Lower leg skin (tissue), 4 donors: ENCODE measurements around the gene STOML1. TPM values are rescaled to one million over a fixed set of nuclear protein-coding genes. Genes with fewer than 3 reads are reported as not detected.

Source experiments
- DNase-seq, 2 donors: peaks; one replicate each; pipeline ENCODE4 v3.0.0-alpha.2; 2019; ENCODE audit warnings: low spot score in 2 of 2
- H3K4me3 ChIP-seq: fragments of 200-600 bp; sonication (generic); 2 replicates; pipeline ENCODE4 v1.5.1; 2017; ENCODE audit warnings: mild to moderate bottlenecking, low read depth; ENCODE audit not compliant: poor library complexity, severe bottlenecking
- CTCF ChIP-seq, 3 donors: fragments of 450-650 bp; IDR thresholded peaks; one replicate each; pipeline ENCODE4 v1.5.1; 2016; ENCODE audit warnings: antibody characterized with exemption in 3 of 3, mild to moderate bottlenecking in 3 of 3, moderate library complexity in 2 of 3
- POLR2A ChIP-seq, 2 donors: fragments of 450-650 bp; IDR thresholded peaks; one replicate each; pipeline ENCODE4 v1.6.1; 2016 to 2017; ENCODE audit warnings: antibody characterized with exemption in 2 of 2, mild to moderate bottlenecking in 1 of 2, moderate library complexity in 1 of 2
- WGBS, 2 donors: methylation state at CpG; one replicate each; pipeline ENCODE4 v1.1.5; 2018; 5-methylcytosine and 5-hydroxymethylcytosine counted together
- intact Hi-C: fragments of 100-400 bp; cut with DNase I; formaldehyde crosslinking; loops from one replicate; pipeline ENCODE4 v1.15.0; 2023; ENCODE audit warnings: low total_unique reads
- total RNA-seq, 4 donors: library from RNA; depleted of rRNA; stranded (reverse); fragments of >200 nt; gene quantifications; one replicate each; pipeline ENCODE4 v1.1.0, GENCODE V29; 2016

The STOML1 gene
- total RNA-seq, 4 donors from 2014 or later: 14.4 to 24.6 (median 23.9) TPM

- TF ChIP-seq CTCF (IDR thresholded peaks at IDR 0.05) (no peak), POLR2A (IDR thresholded peaks at IDR 0.05) (no peak)
- WGBS, 2 donors: 95 to 96% methylated on average over 4 of the region's 4 CpGs
- DNase-seq: no peak
- no peak overlapping the region for H3K4me3 ChIP-seq
- intact Hi-C loops: loop anchor here (10.0 kb wide), 1 partner anchor 576 kb away; no protein-coding TSS in a partner anchor
These were observed 43.7 kb downstream of the STOML1 start for GRCh38 chr15:73948396-73948795.

GRCh38 chr15:73947651-73948050 lies 44.4 kb downstream of the STOML1 start:
- intact Hi-C loops: loop anchor here (10.0 kb wide), 1 partner anchor 577 kb away; no protein-coding TSS in a partner anchor
- no peak for DNase-seq
- WGBS, 2 donors: 95 to 97% methylated on average over 9 of the region's 9 CpGs
- no peak overlapping the region for H3K4me3 ChIP-seq
- no peak for TF ChIP-seq POLR2A (IDR thresholded peaks at IDR 0.05)
- TF ChIP-seq CTCF (IDR thresholded peaks at IDR 0.05): no peak

- intact Hi-C loops: loop anchor here (10.0 kb wide), 1 partner anchor 578 kb away; no protein-coding TSS in a partner anchor
- 91 to 96% methylated on average over 9 of the region's 9 CpGs for WGBS, 2 donors
These were observed 45.2 kb downstream of the STOML1 start for GRCh38 chr15:73946795-73947370.

GRCh38 chr15:73946046-73946721 lies 45.9 kb downstream of the STOML1 start:
- intact Hi-C loops: loop anchor here (10.0 kb wide), 1 partner anchor 579 kb away; no protein-coding TSS in a partner anchor
- no peak overlapping the region for H3K4me3 ChIP-seq
- DNase-seq: no peak
- TF ChIP-seq CTCF (IDR thresholded peaks at IDR 0.05) (no peak), POLR2A (IDR thresholded peaks at IDR 0.05) (no peak)
- 86 to 90% methylated on average over 12 to 17 of the region's 17 CpGs for WGBS, 2 donors

More at GRCh38 chr15:73946795-73947370, 45.2 kb downstream of the STOML1 start:
- no peak overlapping the region for H3K4me3 ChIP-seq
- no peak for DNase-seq
- TF ChIP-seq POLR2A (IDR thresholded peaks at IDR 0.05): no peak
- TF ChIP-seq CTCF (IDR thresholded peaks at IDR 0.05): no peak

GRCh38 chr15:73945130-73945508 lies 47.0 kb downstream of the STOML1 start:
- no peak for DNase-seq
- 79 to 86% methylated on average over 4 of the region's 4 CpGs for WGBS, 2 donors
- TF ChIP-seq CTCF (IDR thresholded peaks at IDR 0.05) (no peak), POLR2A (IDR thresholded peaks at IDR 0.05) (no peak)
- intact Hi-C loops: loop anchor here (10.0 kb wide), 1 partner anchor 580 kb away; no protein-coding TSS in a partner anchor
- no peak overlapping the region for H3K4me3 ChIP-seq
